Keratinocyte (primary cell): ENCODE measurements around the gene SGIP1. TPM values are rescaled to one million over a fixed set of nuclear protein-coding genes. Genes with fewer than 3 reads are reported as not detected.

Source experiments
- DNase-seq: peaks from one replicate; pipeline ENCODE4 v3.0.0-alpha.2; 2011; ENCODE audit warnings: low read depth, missing footprints, low spot score
- FAIRE-seq: peaks from 2 replicates; lab custom pipeline; 2011; peaks lifted over from hg19 to GRCh38; lab: Jason Lieb, UNC
- H2AFZ ChIP-seq: 2 replicates; pipeline ENCODE4 v1.6.0; 2012; ENCODE audit warnings: low read length, control low read depth, inconsistent platforms; ENCODE audit not compliant: control insufficient read depth
- H3K27ac ChIP-seq: 2 replicates; pipeline ENCODE4 v1.5.1; 2011; ENCODE audit warnings: low read length; ENCODE audit not compliant: control insufficient read depth, insufficient read depth
- H3K27me3 ChIP-seq: 3 replicates; pipeline ENCODE4 v1.6.0; 2011; ENCODE audit warnings: low read length; ENCODE audit not compliant: control insufficient read depth, insufficient read depth; ENCODE audit errors: extremely low read depth
- H3K36me3 ChIP-seq, 2 experiments: 2 replicates in 1 of 2; 3 replicates in 1 of 2; pipeline ENCODE4 v1.5.1; 2011; ENCODE audit warnings: low read length in 2 of 2, mild to moderate bottlenecking in 1 of 2; ENCODE audit not compliant: control insufficient read depth in 2 of 2, insufficient read depth in 2 of 2; ENCODE audit errors: extremely low read depth in 1 of 2
- H3K4me1 ChIP-seq: 3 replicates; pipeline ENCODE4 v1.5.1; 2011; ENCODE audit warnings: low read length; ENCODE audit not compliant: control insufficient read depth, insufficient read depth; ENCODE audit errors: extremely low read depth
- H3K4me2 ChIP-seq: 3 replicates; pipeline ENCODE4 v1.6.0; 2011; ENCODE audit warnings: low read depth, low read length; ENCODE audit not compliant: control insufficient read depth, insufficient read depth; ENCODE audit errors: extremely low read depth
- H3K4me3 ChIP-seq, 3 experiments: fragments of 200-600 bp in 1 of 3; sonication (generic) in 1 of 3; 2 replicates in 2 of 3; 3 replicates in 1 of 3; pipeline ENCODE4 v1.5.1; 2011 to 2016; ENCODE audit warnings: low read length in 3 of 3, mild to moderate bottlenecking in 3 of 3, control low read depth in 2 of 3, inconsistent platforms in 1 of 3, low read depth in 1 of 3, mixed read lengths in 1 of 3, mixed run types in 1 of 3, moderate library complexity in 1 of 3; ENCODE audit not compliant: control insufficient read depth in 2 of 3, insufficient read depth in 2 of 3; ENCODE audit errors: extremely low read depth in 1 of 3
- H3K79me2 ChIP-seq: 2 replicates; pipeline ENCODE4 v1.6.0; 2012; ENCODE audit warnings: low read length; ENCODE audit not compliant: control insufficient read depth, insufficient read depth
- H3K9ac ChIP-seq: 3 replicates; pipeline ENCODE4 v1.6.0; 2011; ENCODE audit warnings: low read length; ENCODE audit not compliant: control insufficient read depth, insufficient read depth; ENCODE audit errors: extremely low read depth
- H3K9me1 ChIP-seq: 3 replicates; pipeline ENCODE4 v1.6.0; 2011; ENCODE audit warnings: low read length; ENCODE audit not compliant: control insufficient read depth, insufficient read depth; ENCODE audit errors: extremely low read depth
- H3K9me3 ChIP-seq: 2 replicates; pipeline ENCODE4 v1.5.1; 2012; ENCODE audit warnings: low read depth, low read length; ENCODE audit not compliant: control insufficient read depth
- H4K20me1 ChIP-seq: 3 replicates; pipeline ENCODE4 v1.6.0; 2011; ENCODE audit warnings: low read length; ENCODE audit not compliant: control insufficient read depth, insufficient read depth; ENCODE audit errors: extremely low read depth
- CTCF ChIP-seq, 3 experiments: IDR thresholded peaks in 1 of 3; conservative IDR thresholded peaks in 1 of 3; optimal IDR thresholded peaks in 1 of 3; 2 replicates in 2 of 3; 3 replicates in 1 of 3; pipeline versions ENCODE3 to v1.5.1; 2011; ENCODE audit warnings: low read length in 3 of 3, mild to moderate bottlenecking in 3 of 3, moderate library complexity in 2 of 3, control low read depth in 1 of 3, inconsistent platforms in 1 of 3; ENCODE audit not compliant: insufficient read depth in 2 of 3; ENCODE audit errors: extremely low read depth in 1 of 3
- EZH2 ChIP-seq: IDR thresholded peaks from one replicate; pipeline ENCODE4 v1.6.1; 2012; ENCODE audit warnings: inconsistent platforms, mild to moderate bottlenecking, low read length, moderate library complexity
- dilution Hi-C: fragments of 300-500 bp; cut with MboI; formaldehyde crosslinking; loops from one replicate; pipeline ENCODE4 v1.7.0; 2020; ENCODE audit warnings: low sequenced_read_pairs; ENCODE audit not compliant: extremely low pct_ligation_motif_present
- polyA plus RNA-seq, 5 experiments: library from polyadenylated mRNA; depleted of rRNA in 3 of 5; stranded (reverse) in 3 of 5; stranded (forward) in 1 of 5; unstranded in 1 of 5; fragments of >200 nt; gene quantifications; 1 replicate in 1 of 5; 2 replicates in 3 of 5; 3 replicates in 1 of 5; pipeline versions ENCODE4 v1.2.1 to v1.2.3, GENCODE V29; 2011 to 2012; ENCODE audit warnings: missing spikeins in 2 of 5, low read depth in 1 of 5, low replicate concordance in 1 of 5

SGIP1 gene
- polyA plus RNA-seq, 1 donor (not counting 4 experiments of a cell fraction or from before 2014, with no cell fraction given): 0.05 TPM

GRCh38 chr1:66494482-66494881, 39.5 kb upstream of the SGIP1 start:
- TF ChIP-seq CTCF (optimal IDR thresholded peaks at IDR 0.05 in 1 of 3, IDR thresholded peaks at IDR 0.05 in 1 of 3, conservative IDR thresholded peaks at IDR 0.05 in 1 of 3; ENCODE audit: extremely low read depth in 1 of 3, insufficient read depth in 2 of 3, low read length in 3 of 3) (no peak), EZH2 (no peak)
- Histone ChIP-seq H3K27me3 (peaks cover 3% of the 10 kb centered on the region), H3K27ac (no peak overlapping the region), H3K9ac (no peak overlapping the region), H3K4me2 (no peak overlapping the region), H2AFZ (no peak overlapping the region), H4K20me1 (no peaks in the 10 kb centered on the region), H3K36me3 (no peaks in the 10 kb centered on the region), H3K9me1 (no peaks in the 10 kb centered on the region), H3K9me3 (no peaks in the 10 kb centered on the region), H3K4me3 (no peak overlapping the region), H3K79me2 (no peaks in the 10 kb centered on the region), H3K4me1 (no peaks in the 10 kb centered on the region)
- FAIRE-seq: no peak
- no peak for DNase-seq
- dilution Hi-C loops: no loop called here

GRCh38 chr1:66495495-66495894, 38.5 kb upstream of the SGIP1 start:
- Histone ChIP-seq H3K9me3 (no peaks in the 10 kb centered on the region), H3K27ac (no peak overlapping the region), H3K4me2 (no peak overlapping the region), H3K27me3 (peaks cover 3% of the 10 kb centered on the region), H3K9me1 (no peaks in the 10 kb centered on the region), H2AFZ (no peak overlapping the region), H3K9ac (no peak overlapping the region), H3K4me3 (no peak overlapping the region), H3K79me2 (no peaks in the 10 kb centered on the region), H3K36me3 (no peaks in the 10 kb centered on the region), H4K20me1 (no peaks in the 10 kb centered on the region), H3K4me1 (no peaks in the 10 kb centered on the region)
- DNase-seq (no peak), FAIRE-seq (no peak)
- dilution Hi-C loops: no loop called here
- TF ChIP-seq EZH2 (no peak), CTCF (optimal IDR thresholded peaks at IDR 0.05 in 1 of 3, IDR thresholded peaks at IDR 0.05 in 1 of 3, conservative IDR thresholded peaks at IDR 0.05 in 1 of 3; ENCODE audit: extremely low read depth in 1 of 3, insufficient read depth in 2 of 3, low read length in 3 of 3) (no peak)
